H1 (cell line): ENCODE data around the gene PMEPA1. TPM values are rescaled to one million over a fixed set of nuclear protein-coding genes. Genes with fewer than 3 reads are reported as not detected.

Source experiments
- CTCF ChIA-PET: fragments of 300-600 bp; sonication (Branson Sonifier 250); formaldehyde crosslinking; loops from one replicate; lab custom pipeline; 2021; ENCODE audit not compliant: partially characterized antibody; lab: Charles Lee
- POLR2A ChIA-PET: fragments of 300-600 bp; sonication (Branson Sonifier 250); formaldehyde crosslinking; loops from one replicate; lab custom pipeline; 2021; ENCODE audit warnings: inconsistent platforms; ENCODE audit not compliant: partially characterized antibody; lab: Charles Lee
- DNase-seq, 2 experiments: peaks; one replicate each; pipeline versions ENCODE4 v3.0.0 to v3.0.0-alpha.2; 2010 to 2022; ENCODE audit warnings: low spot score in 2 of 2, low read depth in 1 of 2, mixed read lengths in 1 of 2
- FAIRE-seq: peaks from 2 replicates; lab custom pipeline; 2011; peaks lifted over from hg19 to GRCh38; lab: Jason Lieb, UNC
- H2AFZ ChIP-seq: 2 replicates; pipeline ENCODE4 v1.8.1; 2012; ENCODE audit warnings: low read length, inconsistent platforms
- H2AK5ac ChIP-seq: 2 replicates; pipeline ENCODE4 v1.6.1; 2013; ENCODE audit warnings: low read depth, low read length
- H2BK120ac ChIP-seq: replicated peaks from 2 replicates; pipeline ENCODE3; 2013; ENCODE audit warnings: low read depth, low read length, inconsistent platforms
- H2BK12ac ChIP-seq: 2 replicates; pipeline ENCODE4 v1.6.1; 2013; ENCODE audit warnings: low read depth, low read length
- H2BK15ac ChIP-seq: 2 replicates; pipeline ENCODE4 v1.6.1; 2013; ENCODE audit warnings: low read length
- H2BK20ac ChIP-seq: 2 replicates; pipeline ENCODE4 v1.6.1; 2013; ENCODE audit warnings: low read length
- H2BK5ac ChIP-seq: 2 replicates; pipeline ENCODE4 v1.6.1; 2013; ENCODE audit warnings: low read depth, low read length
- H3K14ac ChIP-seq: 2 replicates; pipeline ENCODE4 v1.6.1; 2013; ENCODE audit warnings: inconsistent platforms; ENCODE audit not compliant: insufficient read length
- H3K18ac ChIP-seq: 2 replicates; pipeline ENCODE4 v1.6.1; 2013; ENCODE audit warnings: low read length; ENCODE audit errors: extremely low read depth
- H3K23ac ChIP-seq: 2 replicates; pipeline ENCODE4 v1.6.1; 2013; ENCODE audit warnings: inconsistent platforms; ENCODE audit not compliant: insufficient read length
- H3K23me2 ChIP-seq: 2 replicates; pipeline ENCODE4 v1.6.1; 2013; ENCODE audit warnings: low read depth, low read length
- H3K27ac ChIP-seq: 2 replicates; pipeline ENCODE4 v1.6.1; 2011; ENCODE audit warnings: low read depth, low read length, inconsistent platforms
- H3K27me3 ChIP-seq, 4 experiments: replicated peaks in 1 of 4; 1 replicate in 1 of 4; 2 replicates in 3 of 4; pipeline versions ENCODE4 v1.6.1 to v1.8.1; 2011 to 2013; ENCODE audit warnings: low read length in 3 of 4, mild to moderate bottlenecking in 3 of 4, inconsistent platforms in 2 of 4, mixed read lengths in 2 of 4, moderate library complexity in 1 of 4; ENCODE audit not compliant: control insufficient read depth in 3 of 4, insufficient read depth in 3 of 4; ENCODE audit errors: extremely low read depth in 1 of 4
- H3K36me3 ChIP-seq, 4 experiments: 2 replicates each; pipeline versions ENCODE4 v1.6.1 to v1.8.1; 2011 to 2013; ENCODE audit warnings: mild to moderate bottlenecking in 4 of 4, low read length in 3 of 4, moderate library complexity in 2 of 4, control low read depth in 1 of 4, inconsistent platforms in 1 of 4; ENCODE audit not compliant: insufficient read depth in 4 of 4, control insufficient read depth in 2 of 4
- H3K4ac ChIP-seq: replicated peaks from 2 replicates; pipeline ENCODE3; 2013; ENCODE audit warnings: low read length, low read depth, mixed read lengths, inconsistent platforms; ENCODE audit not compliant: insufficient read length
- H3K4me1 ChIP-seq, 4 experiments: replicated peaks in 1 of 4; 1 replicate in 1 of 4; 2 replicates in 3 of 4; pipeline versions ENCODE4 v1.6.1 to v1.8.1; 2011 to 2013; ENCODE audit warnings: low read length in 3 of 4, inconsistent platforms in 2 of 4, mixed read lengths in 1 of 4; ENCODE audit not compliant: insufficient read depth in 4 of 4, control insufficient read depth in 3 of 4
- H3K4me2 ChIP-seq, 2 experiments: 2 replicates each; pipeline versions ENCODE4 v1.6.1 to v1.8.1; 2011 to 2013; ENCODE audit warnings: low read depth in 2 of 2, low read length in 2 of 2, control low read depth in 1 of 2, inconsistent platforms in 1 of 2, mild to moderate bottlenecking in 1 of 2; ENCODE audit not compliant: insufficient read depth in 1 of 2
- H3K4me3 ChIP-seq, 4 experiments: fragments of 200-600, 300-600 bp in 1 of 4; sonication (generic), shearing (Covaris generic), sonication (Bioruptor Twin) in 1 of 4; 2 replicates each; pipeline versions ENCODE4 v1.5.1 to v1.8.1; 2011 to 2016; ENCODE audit warnings: low read length in 4 of 4, low read depth in 3 of 4, control low read depth in 2 of 4, inconsistent platforms in 2 of 4, mild to moderate bottlenecking in 2 of 4, mixed read lengths in 1 of 4, moderate library complexity in 1 of 4; ENCODE audit not compliant: insufficient read depth in 2 of 4; ENCODE audit errors: extremely low read depth in 1 of 4
- H3K56ac ChIP-seq: replicated peaks from 2 replicates; pipeline ENCODE3; 2013; ENCODE audit warnings: low read depth, mild to moderate bottlenecking, mixed read lengths, low read length, inconsistent platforms; ENCODE audit not compliant: insufficient read length
- H3K79me1 ChIP-seq: 2 replicates; pipeline ENCODE4 v1.6.1; 2013; ENCODE audit warnings: low read depth, low read length, control low read depth
- H3K79me2 ChIP-seq, 2 experiments: 2 replicates each; pipeline versions ENCODE4 v1.6.1 to v1.8.1; 2012 to 2013; ENCODE audit warnings: low read length in 2 of 2, mild to moderate bottlenecking in 2 of 2, inconsistent platforms in 1 of 2; ENCODE audit not compliant: insufficient read depth in 2 of 2, control insufficient read depth in 1 of 2
- H3K9ac ChIP-seq, 4 experiments: replicated peaks in 1 of 4; 1 replicate in 1 of 4; 2 replicates in 3 of 4; pipeline versions ENCODE4 v1.6.1 to v1.8.1; 2011 to 2013; ENCODE audit warnings: low read depth in 3 of 4, low read length in 3 of 4, control low read depth in 2 of 4, mild to moderate bottlenecking in 2 of 4, moderate library complexity in 2 of 4, inconsistent platforms in 1 of 4; ENCODE audit errors: extremely low read depth in 1 of 4
- H3K9me3 ChIP-seq, 2 experiments: 2 replicates each; pipeline versions ENCODE4 v1.6.1 to v1.8.1; 2012 to 2013; ENCODE audit warnings: mild to moderate bottlenecking in 2 of 2, moderate library complexity in 2 of 2, control low read depth in 1 of 2, inconsistent platforms in 1 of 2, low read depth in 1 of 2, low read length in 1 of 2, mixed read lengths in 1 of 2; ENCODE audit not compliant: insufficient read depth in 2 of 2
- H4K20me1 ChIP-seq, 2 experiments: replicated peaks in 1 of 2; 2 replicates each; pipeline versions ENCODE3 to v1.8.1; 2011 to 2013; ENCODE audit warnings: inconsistent platforms in 2 of 2, low read length in 2 of 2, mild to moderate bottlenecking in 1 of 2; ENCODE audit not compliant: insufficient read depth in 2 of 2, control insufficient read depth in 1 of 2
- H4K5ac ChIP-seq: 2 replicates; pipeline ENCODE4 v1.6.1; 2013; ENCODE audit warnings: low read length, low read depth, mixed read lengths, inconsistent platforms; ENCODE audit not compliant: insufficient read length
- H4K8ac ChIP-seq: 2 replicates; pipeline ENCODE4 v1.8.0; 2013; ENCODE audit warnings: mild to moderate bottlenecking, moderate library complexity, low read length, inconsistent platforms; ENCODE audit not compliant: insufficient read depth; ENCODE audit errors: extremely low read depth
- H4K91ac ChIP-seq: replicated peaks from 2 replicates; pipeline ENCODE3; 2013; ENCODE audit warnings: low read length, mixed read lengths, inconsistent platforms; ENCODE audit not compliant: insufficient read length
- ASH2L ChIP-seq: fragments of 200-600, 300-600 bp; sonication (generic); IDR thresholded peaks from one replicate; pipeline ENCODE4 v1.7.1; 2017; ENCODE audit warnings: low read length
- BRCA1 ChIP-seq: IDR thresholded peaks from 2 replicates; pipeline ENCODE4 v1.6.1; 2012; ENCODE audit warnings: low read depth, low read length, improper control_type of control experiment
- JUN ChIP-seq: IDR thresholded peaks from 2 replicates; pipeline ENCODE4 v1.6.1; 2011; ENCODE audit warnings: low read depth, mild to moderate bottlenecking, improper control_type of control experiment, low read length
- NRF1 ChIP-seq: IDR thresholded peaks from 2 replicates; pipeline ENCODE4 v1.6.1; 2011; ENCODE audit warnings: mild to moderate bottlenecking, low read depth, low read length, improper control_type of control experiment
- PHF8 ChIP-seq: fragments of 200-600 bp; sonication (generic); conservative IDR thresholded peaks from 2 replicates; pipeline ENCODE4 v1.7.1; 2012; ENCODE audit warnings: low read depth, mild to moderate bottlenecking, inconsistent platforms, low read length, moderate library complexity
- POLR2A ChIP-seq, 2 experiments: IDR thresholded peaks; 1 replicate in 1 of 2; 2 replicates in 1 of 2; pipeline ENCODE4 v1.6.1; 2011; ENCODE audit warnings: low read depth in 2 of 2, low read length in 2 of 2, mild to moderate bottlenecking in 2 of 2; ENCODE audit errors: control extremely low read depth in 1 of 2
- RBBP5 ChIP-seq: IDR thresholded peaks from 2 replicates; pipeline ENCODE4 v1.7.1; 2012; ENCODE audit warnings: low read depth, mild to moderate bottlenecking, inconsistent platforms, low read length, moderate library complexity, borderline replicate concordance
- TBP ChIP-seq: IDR thresholded peaks from 2 replicates; pipeline ENCODE4 v1.6.1; 2011; ENCODE audit warnings: low read depth, low read length, improper control_type of control experiment
- ZNF274 ChIP-seq: IDR thresholded peaks from 2 replicates; pipeline ENCODE4 v1.7.0; 2012; ENCODE audit warnings: low read length, borderline replicate concordance; ENCODE audit errors: extremely low read depth
- WGBS, 2 experiments: shearing (Covaris generic) in 1 of 2; methylation state at CpG; one replicate each; pipeline versions ENCODE4 v1.1.6 to v1.1.7; 2013 to 2015; ENCODE audit warnings: low lambda C conversion rate in 2 of 2, mixed read lengths in 2 of 2, inconsistent platforms in 1 of 2, low coverage in 1 of 2, missing lambda C conversion rate in 1 of 2; ENCODE audit not compliant: insufficient replicate concordance in 2 of 2, insufficient coverage in 1 of 2, insufficient read length in 1 of 2; ENCODE audit errors: extremely low coverage in 1 of 2, missing lambda C conversion rate in 1 of 2; 5-methylcytosine and 5-hydroxymethylcytosine counted together
- polyA plus RNA-seq, 7 experiments: library from polyadenylated mRNA; depleted of rRNA in 3 of 7; stranded (reverse) in 5 of 7; unstranded in 2 of 7; fragments of >200 nt in 5 of 7; fragments of 200-250 nt in 2 of 7; gene quantifications; 1 replicate in 5 of 7; 2 replicates in 1 of 7; 4 replicates in 1 of 7; pipeline versions ENCODE4 v1.2.1 to v1.2.3, GENCODE V29; 2011 to 2013; ENCODE audit warnings: missing spikeins in 2 of 7, mixed read lengths in 2 of 7
- total RNA-seq: library from RNA; stranded (reverse); fragmentation: NEBNext Ultra II Directional; extraction: Animal tissue kit (Norgen Biotek cat#: 25700); gene quantifications from 2 replicates; pipeline ENCODE4 v1.2.1, GENCODE V29; 2021
- TF ChIP-seq, protein P1 (sequence below), 3 experiments: IDR thresholded peaks; 1 replicate in 2 of 3; 2 replicates in 1 of 3; pipeline versions ENCODE4 v1.5.1 to v1.6.1; 2011; ENCODE audit warnings: low read length in 3 of 3, mild to moderate bottlenecking in 3 of 3, inconsistent platforms in 2 of 3, low read depth in 1 of 3, moderate library complexity in 1 of 3; ENCODE audit not compliant: insufficient read depth in 1 of 3; ENCODE audit errors: control extremely low read depth in 1 of 3
- TF ChIP-seq, protein P2 (sequence below): IDR thresholded peaks from 2 replicates; pipeline ENCODE4 v1.6.1; 2012; ENCODE audit warnings: inconsistent platforms

Gene PMEPA1
- total and polyA plus RNA-seq, 2 of the 8 experiments (the other 6 are each of a cell fraction or from before 2014, with no cell fraction given), result 12.7 to 20.5 TPM

DNA sequence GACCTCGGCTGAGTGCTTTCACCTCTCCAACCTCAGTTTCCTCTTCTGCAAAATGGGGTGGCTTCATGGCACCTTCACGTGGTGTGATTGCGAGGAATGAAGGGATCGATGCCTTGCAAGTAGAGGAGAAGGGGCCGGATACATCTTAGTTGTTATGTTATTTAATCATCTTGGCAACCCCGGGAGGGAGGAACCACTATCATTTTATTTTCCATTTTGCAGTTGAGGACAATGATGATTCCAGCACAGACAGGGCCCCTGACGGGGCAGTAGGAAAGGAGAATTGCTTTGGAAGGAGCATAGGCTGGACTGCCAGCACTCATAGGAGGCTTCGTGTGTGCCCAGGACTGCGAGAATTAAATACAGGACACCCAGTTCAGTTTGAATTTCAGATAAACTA, 2.5 kb upstream of the PMEPA1 start:
- DNase-seq, result no peak
- H2AK5ac ChIP-seq, result peak overlapping the region; percentile 84; the same call in 1 of the 2 replicates
- H3K79me1 ChIP-seq, result no peaks in the 10 kb centered on the region
- peaks cover 13 to 14% of the 10 kb centered on the region in 2 experiments for H4K20me1 ChIP-seq
- no peak overlapping the region for H3K4ac ChIP-seq
- H3K18ac ChIP-seq, result no peak overlapping the region
- H3K23me2 ChIP-seq, result peaks cover 9% of the 10 kb centered on the region
- H3K14ac ChIP-seq, result no peak overlapping the region
- no peak overlapping the region; the same call in 1 of the 2 replicates for H2BK15ac ChIP-seq
- no peak overlapping the region for H3K56ac ChIP-seq
- WGBS, 2 experiments, result 84% methylated on average over 9 of the region's 9 CpGs; no CpG with 5 or more reads in 1 of the 2 experiments
- H3K36me3 ChIP-seq, result no peaks in the 10 kb centered on the region
- peak overlapping the region; percentile 64; the same call in 1 of the 2 replicates for H2BK20ac ChIP-seq
- H2BK120ac ChIP-seq, result no peak overlapping the region
- peaks cover 0 to 18% (median 10%) of the 10 kb centered on the region in 4 experiments; a peak in 5 of 7 replicates for H3K27me3 ChIP-seq
- no peak overlapping the region for H3K23ac ChIP-seq
- no peak overlapping the region for H4K8ac ChIP-seq
- FAIRE-seq, result no peak
- H3K9me3 ChIP-seq, result no peaks in the 10 kb centered on the region
- H2BK12ac ChIP-seq, result no peak overlapping the region
- no peak overlapping the region for H3K9ac ChIP-seq
- H3K4me2 ChIP-seq, result no peak overlapping the region
- H4K91ac ChIP-seq, result no peak overlapping the region
- H3K4me1 ChIP-seq, result peaks cover 0 to 15% (median 12%) of the 10 kb centered on the region in 4 experiments; a peak in 5 of 7 replicates
- H3K4me3 ChIP-seq, result no peak overlapping the region
- H3K79me2 ChIP-seq, result peaks cover 6 to 16% of the 10 kb centered on the region in 2 experiments
- no peak overlapping the region for H4K5ac ChIP-seq
- POLR2A ChIA-PET, result no interaction called here
- H2AFZ ChIP-seq, result no peak overlapping the region
- H3K27ac ChIP-seq, result no peak overlapping the region
- CTCF ChIA-PET, result interaction anchor here (0.9 to 2.2 kb wide), 3 partner anchors 10 to 340 kb away, joined by 3 to 6 read pairs (median 5); no protein-coding TSS in a partner anchor
- H2BK5ac ChIP-seq, result no peak overlapping the region
- TF ChIP-seq, protein P1, sequence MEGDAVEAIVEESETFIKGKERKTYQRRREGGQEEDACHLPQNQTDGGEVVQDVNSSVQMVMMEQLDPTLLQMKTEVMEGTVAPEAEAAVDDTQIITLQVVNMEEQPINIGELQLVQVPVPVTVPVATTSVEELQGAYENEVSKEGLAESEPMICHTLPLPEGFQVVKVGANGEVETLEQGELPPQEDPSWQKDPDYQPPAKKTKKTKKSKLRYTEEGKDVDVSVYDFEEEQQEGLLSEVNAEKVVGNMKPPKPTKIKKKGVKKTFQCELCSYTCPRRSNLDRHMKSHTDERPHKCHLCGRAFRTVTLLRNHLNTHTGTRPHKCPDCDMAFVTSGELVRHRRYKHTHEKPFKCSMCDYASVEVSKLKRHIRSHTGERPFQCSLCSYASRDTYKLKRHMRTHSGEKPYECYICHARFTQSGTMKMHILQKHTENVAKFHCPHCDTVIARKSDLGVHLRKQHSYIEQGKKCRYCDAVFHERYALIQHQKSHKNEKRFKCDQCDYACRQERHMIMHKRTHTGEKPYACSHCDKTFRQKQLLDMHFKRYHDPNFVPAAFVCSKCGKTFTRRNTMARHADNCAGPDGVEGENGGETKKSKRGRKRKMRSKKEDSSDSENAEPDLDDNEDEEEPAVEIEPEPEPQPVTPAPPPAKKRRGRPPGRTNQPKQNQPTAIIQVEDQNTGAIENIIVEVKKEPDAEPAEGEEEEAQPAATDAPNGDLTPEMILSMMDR (IDR thresholded peaks at IDR 0.05; ENCODE audit: control extremely low read depth in 1 of 3, insufficient read depth in 1 of 3, low read depth in 1 of 3, low read length in 3 of 3), result no peak
- no peak for TF ChIP-seq RBBP5
- no peak for TF ChIP-seq ASH2L
- TF ChIP-seq JUN, result no peak
- TF ChIP-seq TBP, result no peak
- TF ChIP-seq POLR2A (IDR thresholded peaks at IDR 0.05; ENCODE audit: control extremely low read depth in 1 of 2, low read depth in 2 of 2, low read length in 2 of 2), result no peak
- TF ChIP-seq, protein P2, sequence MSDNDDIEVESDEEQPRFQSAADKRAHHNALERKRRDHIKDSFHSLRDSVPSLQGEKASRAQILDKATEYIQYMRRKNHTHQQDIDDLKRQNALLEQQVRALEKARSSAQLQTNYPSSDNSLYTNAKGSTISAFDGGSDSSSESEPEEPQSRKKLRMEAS, result no peak
- no peak for TF ChIP-seq ZNF274
- no peak for TF ChIP-seq NRF1
- TF ChIP-seq PHF8, result no peak
- no peak for TF ChIP-seq BRCA1
